ENCODE measurements around the gene ZC3H12A. TPM values are rescaled to one million over a fixed set of nuclear protein-coding genes. Genes with fewer than 3 reads are reported as not detected.

Gene ZC3H12A
- polyA plus RNA-seq, 3 donors = 5.2 to 155 (median 5.8) TPM

DNA sequence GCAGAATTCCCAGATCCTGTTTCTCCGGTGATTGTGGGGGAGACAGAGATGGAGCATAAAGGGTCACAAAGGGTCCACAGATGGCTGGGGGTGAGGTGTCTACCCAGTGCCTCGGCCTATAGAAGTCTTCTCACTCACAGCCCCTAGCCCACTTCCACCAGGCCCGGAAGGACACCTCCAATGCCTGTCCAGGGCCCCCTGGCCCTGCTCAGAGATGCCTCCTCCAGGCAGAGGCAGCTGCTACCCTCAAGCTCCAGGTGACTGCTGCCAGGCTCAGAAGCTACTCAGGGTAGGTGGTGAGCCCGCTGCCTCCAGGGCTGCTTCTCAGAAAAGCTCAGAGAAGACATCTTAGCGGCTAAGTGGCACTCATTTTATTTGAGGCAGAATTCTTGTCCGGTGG, 22.0 kb upstream of the ZC3H12A start:
- intact Hi-C loops (cut with micrococcal nuclease) = loop anchor here in 1 of 2 donors (5.0 to 10.0 kb wide), 2 partner anchors 35 to 232 kb away; no protein-coding TSS in a partner anchor
- Histone ChIP-seq H3K27ac (ENCODE audit: low read depth in 1 of 2, low read length in 2 of 2) (no peak overlapping the region), H3K27me3 (ENCODE audit: control insufficient read depth in 2 of 2, insufficient read depth in 2 of 2, low read length in 2 of 2) (no peaks in the 10 kb centered on the region), H3K4me1 (ENCODE audit: control insufficient read depth in 1 of 2, insufficient read depth in 2 of 2, low read length in 2 of 2) (peaks cover 21 to 35% of the 10 kb centered on the region in 2 donors), H2AFZ (ENCODE audit: insufficient read depth, low read depth, low read length, poor library complexity, severe bottlenecking) (no peak overlapping the region), H3K36me3 (replicated peaks in 1 of 2; ENCODE audit: control insufficient read depth in 1 of 2, insufficient read depth in 2 of 2, low read length in 2 of 2) (no peaks in the 10 kb centered on the region), H3K9me3 (replicated peaks in 1 of 2; ENCODE audit: control insufficient read depth in 1 of 2, insufficient read depth in 1 of 2, low read length in 2 of 2) (no peaks in the 10 kb centered on the region), H4K20me1 (ENCODE audit: insufficient read depth, low read length) (no peaks in the 10 kb centered on the region), H3K4me2 (replicated peaks; ENCODE audit: extremely low read depth, low read length, poor library complexity, severe bottlenecking) (no peak overlapping the region), H3K79me2 (ENCODE audit: insufficient read depth, low read length) (no peaks in the 10 kb centered on the region), H3K9ac (ENCODE audit: insufficient read depth, low read length, poor library complexity, severe bottlenecking) (no peak overlapping the region), H3K4me3 (replicated peaks in 1 of 3; ENCODE audit: low read depth in 2 of 3, low read length in 3 of 3) (no peak overlapping the region)
- TF ChIP-seq, protein P1, sequence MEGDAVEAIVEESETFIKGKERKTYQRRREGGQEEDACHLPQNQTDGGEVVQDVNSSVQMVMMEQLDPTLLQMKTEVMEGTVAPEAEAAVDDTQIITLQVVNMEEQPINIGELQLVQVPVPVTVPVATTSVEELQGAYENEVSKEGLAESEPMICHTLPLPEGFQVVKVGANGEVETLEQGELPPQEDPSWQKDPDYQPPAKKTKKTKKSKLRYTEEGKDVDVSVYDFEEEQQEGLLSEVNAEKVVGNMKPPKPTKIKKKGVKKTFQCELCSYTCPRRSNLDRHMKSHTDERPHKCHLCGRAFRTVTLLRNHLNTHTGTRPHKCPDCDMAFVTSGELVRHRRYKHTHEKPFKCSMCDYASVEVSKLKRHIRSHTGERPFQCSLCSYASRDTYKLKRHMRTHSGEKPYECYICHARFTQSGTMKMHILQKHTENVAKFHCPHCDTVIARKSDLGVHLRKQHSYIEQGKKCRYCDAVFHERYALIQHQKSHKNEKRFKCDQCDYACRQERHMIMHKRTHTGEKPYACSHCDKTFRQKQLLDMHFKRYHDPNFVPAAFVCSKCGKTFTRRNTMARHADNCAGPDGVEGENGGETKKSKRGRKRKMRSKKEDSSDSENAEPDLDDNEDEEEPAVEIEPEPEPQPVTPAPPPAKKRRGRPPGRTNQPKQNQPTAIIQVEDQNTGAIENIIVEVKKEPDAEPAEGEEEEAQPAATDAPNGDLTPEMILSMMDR (IDR thresholded peaks at IDR 0.05) = no peak
- H3K27me3 Mint-ChIP-seq (ENCODE audit: low read depth in 3 of 3) = peaks cover 0 to 2% (median 1%) of the 10 kb centered on the region in 3 donors
- no peaks in the 10 kb centered on the region for H3K9me3 Mint-ChIP-seq
- WGBS (ENCODE audit: insufficient coverage) = 84% methylated on average over 3 of the region's 6 CpGs
- peaks cover 26% of the 10 kb centered on the region for H3K4me1 Mint-ChIP-seq
- DNase-seq = no peak
- peak overlapping the region in 2 of 7 donors; percentile 48 to 60 for H3K27ac Mint-ChIP-seq
- H3K36me3 Mint-ChIP-seq = peaks cover 0 to 2% of the 10 kb centered on the region in 2 donors
- H3K4me3 Mint-ChIP-seq = no peak overlapping the region

DNA sequence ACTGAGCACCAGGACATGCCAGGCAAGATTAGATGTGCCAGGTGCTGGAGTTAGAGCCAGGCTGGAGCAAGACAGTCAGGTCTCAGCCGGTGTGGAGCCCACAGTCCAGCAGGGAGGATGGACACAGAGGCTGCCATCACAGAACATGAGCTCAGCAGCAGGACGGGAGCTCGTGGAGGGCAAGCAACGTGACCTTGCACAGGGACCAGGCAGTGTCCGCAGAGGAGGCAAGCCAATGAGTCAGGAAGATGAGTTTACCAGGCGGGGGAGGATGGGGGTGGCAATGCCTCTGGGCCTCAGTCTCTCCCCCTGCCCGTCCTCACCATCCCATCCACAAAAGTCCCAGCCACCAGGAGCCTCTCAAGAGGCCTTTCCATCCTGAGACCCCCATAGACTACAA, 20.7 kb upstream of the ZC3H12A start:
- no peaks in the 10 kb centered on the region for H3K27me3 ChIP-seq (ENCODE audit: control insufficient read depth in 2 of 2, insufficient read depth in 2 of 2, low read length in 2 of 2)
- H2AFZ ChIP-seq (ENCODE audit: insufficient read depth, low read depth, low read length, poor library complexity, severe bottlenecking) = no peak overlapping the region
- H3K4me1 ChIP-seq (ENCODE audit: control insufficient read depth in 1 of 2, insufficient read depth in 2 of 2, low read length in 2 of 2) = peaks cover 21 to 35% of the 10 kb centered on the region in 2 donors
- TF ChIP-seq, protein P1 (IDR thresholded peaks at IDR 0.05) = no peak
- no peak for DNase-seq
- H3K36me3 ChIP-seq (replicated peaks in 1 of 2; ENCODE audit: control insufficient read depth in 1 of 2, insufficient read depth in 2 of 2, low read length in 2 of 2) = no peaks in the 10 kb centered on the region
- H3K27ac ChIP-seq (ENCODE audit: low read depth in 1 of 2, low read length in 2 of 2) = no peak overlapping the region
- H3K4me3 ChIP-seq (replicated peaks in 1 of 3; ENCODE audit: low read depth in 2 of 3, low read length in 3 of 3) = no peak overlapping the region
- no peak overlapping the region for H3K4me2 ChIP-seq (replicated peaks; ENCODE audit: extremely low read depth, low read length, poor library complexity, severe bottlenecking)
- peaks cover 0 to 4% (median under 1%) of the 10 kb centered on the region in 3 donors for H3K27me3 Mint-ChIP-seq (ENCODE audit: low read depth in 3 of 3)
- no peak overlapping the region for H3K9ac ChIP-seq (ENCODE audit: insufficient read depth, low read length, poor library complexity, severe bottlenecking)
- no peak overlapping the region for H3K4me3 Mint-ChIP-seq
- no peaks in the 10 kb centered on the region for H3K79me2 ChIP-seq (ENCODE audit: insufficient read depth, low read length)
- intact Hi-C loops (cut with micrococcal nuclease) = loop anchor here in 1 of 2 donors (5.0 to 10.0 kb wide), 2 partner anchors 34 to 231 kb away; no protein-coding TSS in a partner anchor
- no peaks in the 10 kb centered on the region for H3K9me3 ChIP-seq (replicated peaks in 1 of 2; ENCODE audit: control insufficient read depth in 1 of 2, insufficient read depth in 1 of 2, low read length in 2 of 2)
- 95% methylated on average over 2 of the region's 7 CpGs for WGBS (ENCODE audit: insufficient coverage)
- H3K27ac Mint-ChIP-seq = peak overlapping the region in 6 of 7 donors; percentile 5 to 87 (median 26)
- H3K9me3 Mint-ChIP-seq = no peaks in the 10 kb centered on the region
- peaks cover 0 to 2% of the 10 kb centered on the region in 2 donors for H3K36me3 Mint-ChIP-seq
- H4K20me1 ChIP-seq (ENCODE audit: insufficient read depth, low read length) = no peaks in the 10 kb centered on the region
- peaks cover 25% of the 10 kb centered on the region for H3K4me1 Mint-ChIP-seq

Data from CD14-positive monocyte (primary cell).